NCI-H446 (cell line): ENCODE measurements around the gene SLC9A3.
A peak's percentile ranks its signal among the peaks of the same experiment; 100 is the strongest.

ENCODE experiments used
- DNase-seq, 2 experiments: peaks; one replicate each; lab custom pipeline; 2025; lab: John Stamatoyannopoulos, UW

The SLC9A3 gene

GRCh38 chr5:458547-459353 is 65.5 kb downstream of the SLC9A3 start:
- DNase-seq, result no peak

GRCh38 chr5:457195-457961 is 66.9 kb downstream of the SLC9A3 start:
- DNase-seq, result no peak

GRCh38 chr5:456351-457194 is 67.7 kb downstream of the SLC9A3 start:
- no peak for DNase-seq

GRCh38 chr5:455806-456205 is 68.4 kb downstream of the SLC9A3 start:
- DNase-seq, result no peak

GRCh38 chr5:454936-455335 is 69.3 kb downstream of the SLC9A3 start:
- DNase-seq, result no peak

- no peak for DNase-seq
Measured at GRCh38 chr5:453725-454481, 70.3 kb downstream of the SLC9A3 start.

GRCh38 chr5:452978-453710 is 71.1 kb downstream of the SLC9A3 start:
- DNase-seq, result no peak

- no peak for DNase-seq
Measured at GRCh38 chr5:451587-452458, 72.4 kb downstream of the SLC9A3 start.

- DNase-seq, result no peak
Measured at GRCh38 chr5:449151-449550, 75.1 kb downstream of the SLC9A3 start.

- no peak for DNase-seq
Measured at GRCh38 chr5:448766-449090, 75.5 kb downstream of the SLC9A3 start.

- DNase-seq, result no peak
Measured at GRCh38 chr5:448061-448765, 76.0 kb downstream of the SLC9A3 start.

GRCh38 chr5:447501-447900 is 76.7 kb downstream of the SLC9A3 start:
- DNase-seq, result no peak

GRCh38 chr5:446883-447263 is 77.4 kb downstream of the SLC9A3 start:
- DNase-seq, result peak in 1 of 2 experiments; percentile 57

GRCh38 chr5:446066-446882 is 78.0 kb downstream of the SLC9A3 start:
- no peak for DNase-seq

- DNase-seq, result no peak
Measured at GRCh38 chr5:445591-445990, 78.7 kb downstream of the SLC9A3 start.

- no peak for DNase-seq
Measured at GRCh38 chr5:444226-444625, 80.0 kb downstream of the SLC9A3 start.

- no peak for DNase-seq
Measured at GRCh38 chr5:443239-444151, 80.8 kb downstream of the SLC9A3 start.
